Stimulated activated CD4-positive, alpha-beta T cell treated with anti-CD3 and anti-CD28 coated beads, Interleukin-1b, Interleukin-23, amount 100 ng/mL, for 4 hours (primary cell): ENCODE data around the gene AKT3.
A peak's percentile ranks its signal among the peaks of the same experiment; 100 is the strongest.
"Not testable (repeated sequence)": the region's sequence is repeated elsewhere in the genome, so short reads cannot be mapped to it uniquely, and the experiment has no call there.

Experiments
- DNase-seq, 2 donors: peaks; one replicate each; pipeline ENCODE4 v3.0.0-alpha.2; 2020; ENCODE audit warnings: low read depth in 2 of 2

The AKT3 gene

GRCh38 chr1:243601720-243602119 lies 248.3 kb downstream of the AKT3 start:
- no peak for DNase-seq

GRCh38 chr1:243598433-243598832 lies 251.6 kb downstream of the AKT3 start:
- DNase-seq = peak in 1 of 2 donors; percentile 28

GRCh38 chr1:243597383-243597782 lies 252.7 kb downstream of the AKT3 start:
- no peak for DNase-seq

GRCh38 chr1:243596431-243597062 lies 253.5 kb downstream of the AKT3 start:
- peak in 1 of 2 donors; percentile 7 for DNase-seq

- DNase-seq = no peak
Observed at GRCh38 chr1:243595527-243596210, 254.4 kb downstream of the AKT3 start.

- DNase-seq = no peak
Observed at GRCh38 chr1:243594455-243594854, 255.6 kb downstream of the AKT3 start.

- DNase-seq = not testable (repeated sequence)
Observed at GRCh38 chr1:243589286-243589685, 260.8 kb downstream of the AKT3 start.

GRCh38 chr1:243587823-243588560 lies 262.1 kb downstream of the AKT3 start:
- no peak for DNase-seq

GRCh38 chr1:243587285-243587684 lies 262.8 kb downstream of the AKT3 start:
- no peak for DNase-seq

- DNase-seq = no peak
Observed at GRCh38 chr1:243585982-243586381, 264.1 kb downstream of the AKT3 start.

GRCh38 chr1:243582326-243582725 lies 267.7 kb downstream of the AKT3 start:
- DNase-seq = no peak

GRCh38 chr1:243580984-243581383 lies 269.1 kb downstream of the AKT3 start:
- no peak for DNase-seq

- DNase-seq = no peak
Observed at GRCh38 chr1:243580072-243580471, 270.0 kb downstream of the AKT3 start.

GRCh38 chr1:243575070-243575469 lies 275.0 kb downstream of the AKT3 start:
- no peak for DNase-seq

- DNase-seq = no peak
Observed at GRCh38 chr1:243572940-243573339, 277.1 kb downstream of the AKT3 start.

GRCh38 chr1:243568793-243569192 lies 281.2 kb downstream of the AKT3 start:
- DNase-seq = no peak

- DNase-seq = no peak
Observed at GRCh38 chr1:243564814-243565213, 285.2 kb downstream of the AKT3 start.

GRCh38 chr1:243563732-243564131 lies 286.3 kb downstream of the AKT3 start:
- no peak for DNase-seq

- DNase-seq = no peak
Observed at GRCh38 chr1:243562473-243562872, 287.6 kb downstream of the AKT3 start.

GRCh38 chr1:243561588-243562319 lies 288.3 kb downstream of the AKT3 start:
- DNase-seq = no peak

GRCh38 chr1:243559575-243560162 lies 290.4 kb downstream of the AKT3 start:
- no peak for DNase-seq

GRCh38 chr1:243558576-243558975 lies 291.5 kb downstream of the AKT3 start:
- no peak for DNase-seq
